Ovary (tissue), 9 donors: ENCODE data around the gene PPP4R3A. TPM values are rescaled to one million over a fixed set of nuclear protein-coding genes. Genes with fewer than 3 reads are reported as not detected.

Source experiments
- polyA plus RNA-seq, 2 donors: library from polyadenylated mRNA; stranded (reverse); fragments of 200-250 nt in 1 of 2; fragments of 350-450 nt in 1 of 2; fragmentation: Illumina TruSeq in 1 of 2; extraction: RNeasy Lipid Tissue Mini Kit (QIAGEN cat#74804) in 1 of 2; gene quantifications; one replicate each; pipeline ENCODE4 v1.2.3, GENCODE V29; 2013 to 2014
- small RNA-seq: library from RNA; depleted of rRNA; stranded (forward); fragments of <200 nt; gene quantifications from one replicate; pipeline ENCODE3, GENCODE V24; 2016
- total RNA-seq, 7 donors: library from RNA; depleted of rRNA in 2 of 7; stranded (reverse); fragments of >200 nt in 2 of 7; fragmentation: NEBNext Ultra II Directional in 3 of 7; extraction: Animal tissue kit (Norgen Biotek cat#: 25700) in 3 of 7; gene quantifications; one replicate each; pipeline versions ENCODE4 v1.1.0 to v1.2.4, GENCODE V29; 2016 to 2023
- donor health status: DM: no; HTN: no; CAD: no; lungs with moderate emphysema.
- donor health status: DM: no; HTN: no; CAD: no.
- donor health status: Bipolar disorder and iron deficiency.
- donor health status: DM: yes; HTN: yes; CAD: no.
- donor health status: DM: no; HTN: no; CAD: no.
- donor health status: DM: yes; HTN: yes; CAD: no.

The PPP4R3A gene
- total and polyA plus RNA-seq, 9 donors, result 50.0 to 86.3 (median 65.1) TPM

Small RNA genes lying within 50 kb of the gene (small RNA-seq; reads per million reads assigned to genes)
- not detected for gene AL133373.1

Other genes with a start within 250 kb of the PPP4R3A start
- gene CCDC88C, start 92.5 kb downstream of the PPP4R3A start, total RNA-seq, result 10 to 100 TPM in 1 of 7 donors, 1 to 10 TPM in 6; 2.0 to 17.7 (median 5.1) TPM
- 1 to 10 TPM; 2.3 to 3.1 TPM for gene CCDC88C, start 92.5 kb downstream of the PPP4R3A start, polyA plus RNA-seq
- gene CATSPERB, start 221.8 kb upstream of the PPP4R3A start, total RNA-seq, result 1 to 10 TPM in 1 of 7 donors, under 1 TPM in 5, not detected in 1; 0.28 to 2.5 (median 0.57) TPM
- gene CATSPERB, start 221.8 kb upstream of the PPP4R3A start, polyA plus RNA-seq, result under 1 TPM; 0.07 to 0.23 TPM